Measurements from ENCODE around the gene MLANA.
A peak's percentile ranks its signal among the peaks of the same experiment; 100 is the strongest.

Gene MLANA

GRCh38 chr9:5886114-5886939 lies 4.4 kb upstream of the MLANA start:
- H3K4me3 ChIP-seq (ENCODE audit: control insufficient read depth, low read depth, low read length): no peak overlapping the region
- DNase-seq (ENCODE audit: low read depth): peak; percentile 68
- peak; percentile 98 for TF ChIP-seq CTCF (conservative IDR thresholded peaks at IDR 0.05; ENCODE audit: control insufficient read depth, insufficient read depth, low read depth, low read length)

- DNase-seq (ENCODE audit: low read depth): no peak
- TF ChIP-seq CTCF (conservative IDR thresholded peaks at IDR 0.05; ENCODE audit: control insufficient read depth, insufficient read depth, low read depth, low read length): no peak
- no peak overlapping the region for H3K4me3 ChIP-seq (ENCODE audit: control insufficient read depth, low read depth, low read length)
Observed at GRCh38 chr9:5892456-5893133, 1.9 kb downstream of the MLANA start.

GRCh38 chr9:5893134-5893505 lies 2.4 kb downstream of the MLANA start:
- TF ChIP-seq CTCF (conservative IDR thresholded peaks at IDR 0.05; ENCODE audit: control insufficient read depth, insufficient read depth, low read depth, low read length): no peak
- H3K4me3 ChIP-seq (ENCODE audit: control insufficient read depth, low read depth, low read length): no peak overlapping the region
- DNase-seq (ENCODE audit: low read depth): no peak

- TF ChIP-seq CTCF (conservative IDR thresholded peaks at IDR 0.05; ENCODE audit: control insufficient read depth, insufficient read depth, low read depth, low read length): no peak
- no peak overlapping the region for H3K4me3 ChIP-seq (ENCODE audit: control insufficient read depth, low read depth, low read length)
- DNase-seq (ENCODE audit: low read depth): no peak
Observed at GRCh38 chr9:5893591-5894236, 3.0 kb downstream of the MLANA start.

- DNase-seq (ENCODE audit: low read depth): no peak
- no peak for TF ChIP-seq CTCF (conservative IDR thresholded peaks at IDR 0.05; ENCODE audit: control insufficient read depth, insufficient read depth, low read depth, low read length)
- H3K4me3 ChIP-seq (ENCODE audit: control insufficient read depth, low read depth, low read length): no peak overlapping the region
Observed at GRCh38 chr9:5894237-5894959, 3.7 kb downstream of the MLANA start.

GRCh38 chr9:5895782-5896181 lies 5.1 kb downstream of the MLANA start:
- no peak for DNase-seq (ENCODE audit: low read depth)
- H3K4me3 ChIP-seq (ENCODE audit: control insufficient read depth, low read depth, low read length): no peak overlapping the region
- TF ChIP-seq CTCF (conservative IDR thresholded peaks at IDR 0.05; ENCODE audit: control insufficient read depth, insufficient read depth, low read depth, low read length): no peak
